B cell (primary cell): ENCODE results near the gene CEACAM3. TPM values are rescaled to one million over a fixed set of nuclear protein-coding genes. Genes with fewer than 3 reads are reported as not detected.

ENCODE experiments used
- ATAC-seq: fragments of 200-7000 bp; cut with Tn5 transposase; one replicate; pipeline ENCODE4 v1.10.0; 2021; ENCODE audit warnings: low read depth, mild to moderate bottlenecking, moderate number of reproducible peaks, moderate library complexity
- CTCF ChIA-PET: fragments of 350-600 bp; sonication (Branson Sonifier 250); formaldehyde crosslinking; loops from one replicate; lab custom pipeline; 2021; ENCODE audit warnings: antibody characterized with exemption, inconsistent platforms; lab: Charles Lee
- POLR2A ChIA-PET: fragments of 350-600 bp; sonication (Branson Sonifier 250); formaldehyde crosslinking; loops from one replicate; lab custom pipeline; 2021; ENCODE audit warnings: antibody characterized with exemption; lab: Charles Lee
- DNase-seq: peaks from one replicate; pipeline ENCODE4 v3.0.0; 2013
- H2AFZ ChIP-seq: 2 replicates; pipeline ENCODE4 v1.6.1; 2012; ENCODE audit warnings: mild to moderate bottlenecking, low read depth, low read length; ENCODE audit not compliant: insufficient read depth, poor library complexity, severe bottlenecking
- H3K27ac ChIP-seq, 2 donors: 1 replicate in 1 of 2; 2 replicates in 1 of 2; pipeline ENCODE4 v1.5.1; 2012 to 2013; ENCODE audit warnings: low read length in 2 of 2, mild to moderate bottlenecking in 2 of 2, moderate library complexity in 1 of 2
- H3K27me3 ChIP-seq, 4 experiments: fragments of 200-600 bp in 1 of 4; sonication (generic) in 1 of 4; replicated peaks in 1 of 4; 1 replicate in 2 of 4; 2 replicates in 2 of 4; pipeline versions ENCODE4 v1.6.1 to v1.7.0; 2013 to 2016; ENCODE audit warnings: low read length in 3 of 4, mild to moderate bottlenecking in 2 of 4, mixed read lengths in 1 of 4, moderate library complexity in 1 of 4; ENCODE audit not compliant: insufficient read depth in 4 of 4, control insufficient read depth in 3 of 4; ENCODE audit errors: control extremely low read depth in 1 of 4
- H3K36me3 ChIP-seq, 2 experiments: replicated peaks in 1 of 2; 1 replicate in 1 of 2; 2 replicates in 1 of 2; pipeline versions ENCODE4 v1.6.1 to v1.7.1; 2013; ENCODE audit warnings: low read length in 1 of 2; ENCODE audit not compliant: insufficient read depth in 2 of 2, control insufficient read depth in 1 of 2; ENCODE audit errors: control extremely low read depth in 1 of 2, extremely low read depth in 1 of 2
- H3K4me1 ChIP-seq, 2 donors: fragments of 200-600 bp in 1 of 2; sonication (generic) in 1 of 2; 1 replicate in 1 of 2; 2 replicates in 1 of 2; pipeline versions ENCODE4 v1.5.1 to v1.6.1; 2013 to 2017; ENCODE audit warnings: low read length in 2 of 2; ENCODE audit not compliant: control insufficient read depth in 2 of 2, insufficient read depth in 2 of 2
- H3K4me2 ChIP-seq: replicated peaks from 2 replicates; pipeline ENCODE3; 2012; ENCODE audit warnings: mild to moderate bottlenecking, low read depth, low read length; ENCODE audit not compliant: poor library complexity, severe bottlenecking
- H3K4me3 ChIP-seq, 5 experiments: fragments of 200-600 bp in 1 of 5; sonication (generic) in 1 of 5; 1 replicate in 3 of 5; 2 replicates in 2 of 5; pipeline versions ENCODE4 v1.5.1 to v1.7.0; 2011 to 2016; ENCODE audit warnings: low read length in 4 of 5, mild to moderate bottlenecking in 4 of 5, low read depth in 2 of 5, control low read depth in 1 of 5, moderate library complexity in 1 of 5; ENCODE audit not compliant: insufficient read depth in 1 of 5; ENCODE audit errors: control extremely low read depth in 1 of 5, extremely low read depth in 1 of 5
- H3K79me2 ChIP-seq: fragments of 200-600 bp; sonication (generic); one replicate; pipeline ENCODE4 v1.6.0; 2016; ENCODE audit warnings: low read length; ENCODE audit not compliant: control insufficient read depth, insufficient read depth
- H3K9ac ChIP-seq: fragments of 200-600 bp; sonication (generic); 2 replicates; pipeline ENCODE4 v1.6.1; 2017; ENCODE audit warnings: mild to moderate bottlenecking, low read length, moderate library complexity
- H3K9me3 ChIP-seq, 3 donors: one replicate each; pipeline versions ENCODE4 v1.6.1 to v1.7.1; 2013; ENCODE audit warnings: low read length in 2 of 3; ENCODE audit not compliant: control insufficient read depth in 2 of 3, insufficient read depth in 1 of 3; ENCODE audit errors: control extremely low read depth in 1 of 3
- H4K20me1 ChIP-seq: 2 replicates; pipeline ENCODE4 v1.6.0; 2012; ENCODE audit warnings: mild to moderate bottlenecking, low read length; ENCODE audit not compliant: insufficient read depth, control insufficient read depth, poor library complexity, severe bottlenecking
- H3K27ac Mint-ChIP-seq: one replicate; pipeline ENCODE4 v1.8.0; 2021; ENCODE audit warnings: mixed read lengths
- H3K27me3 Mint-ChIP-seq: one replicate; pipeline ENCODE4 v1.8.0; 2021; ENCODE audit warnings: mixed read lengths
- H3K4me1 Mint-ChIP-seq: one replicate; pipeline ENCODE4 v1.8.0; 2021; ENCODE audit warnings: mixed read lengths
- H3K4me3 Mint-ChIP-seq: one replicate; pipeline ENCODE4 v1.8.0; 2021; ENCODE audit warnings: mixed read lengths
- H3K9me3 Mint-ChIP-seq: one replicate; pipeline ENCODE4 v1.8.0; 2022; ENCODE audit warnings: mixed read lengths; ENCODE audit not compliant: insufficient read depth
- CTCF ChIP-seq: fragments of 200-600 bp; IDR thresholded peaks from one replicate; pipeline ENCODE4 v1.8.0; 2022; ENCODE audit warnings: antibody characterized with exemption, mild to moderate bottlenecking
- EZH2 ChIP-seq: IDR thresholded peaks from 2 replicates; pipeline ENCODE4 v1.6.1; 2012; ENCODE audit warnings: borderline replicate concordance, low read depth, mild to moderate bottlenecking, moderate library complexity, low read length; ENCODE audit not compliant: insufficient read depth, poor library complexity, severe bottlenecking
- WGBS: methylation state at CpG from one replicate; pipeline ENCODE4 v1.1.5; 2013; ENCODE audit warnings: missing lambda C conversion rate; ENCODE audit not compliant: insufficient coverage; 5-methylcytosine and 5-hydroxymethylcytosine counted together
- intact Hi-C: fragments of 100-400 bp; cut with micrococcal nuclease; formaldehyde crosslinking; loops from one replicate; pipeline ENCODE4 v1.10.0; 2022
- polyA plus RNA-seq: library from polyadenylated mRNA; depleted of rRNA; stranded (reverse); fragments of >200 nt; gene quantifications from 2 replicates; pipeline ENCODE4 v1.2.3, GENCODE V29; 2012
- total RNA-seq, 2 donors: library from RNA; stranded (reverse); fragments of 120-200 nt in 1 of 2; gene quantifications; 1 replicate in 1 of 2; 2 replicates in 1 of 2; pipeline versions ENCODE4 v1.2.3 to v1.2.4, GENCODE V29; 2013 to 2022

The CEACAM3 gene
- total and polyA plus RNA-seq, 2 donors (not counting 1 experiment from before 2014, with no cell fraction given): not detected

- Histone ChIP-seq H3K79me2 (no peaks in the 10 kb centered on the region), H4K20me1 (no peaks in the 10 kb centered on the region), H3K4me2 (no peak overlapping the region), H2AFZ (no peak overlapping the region), H3K9ac (no peak overlapping the region), H3K27me3 (no peaks in the 10 kb centered on the region), H3K4me3 (no peak overlapping the region), H3K27ac (no peak overlapping the region), H3K9me3 (no peaks in the 10 kb centered on the region), H3K4me1 (no peaks in the 10 kb centered on the region), H3K36me3 (no peaks in the 10 kb centered on the region)
- Mint-ChIP-seq H3K9me3 (no peaks in the 10 kb centered on the region), H3K4me1 (no peaks in the 10 kb centered on the region), H3K27me3 (peaks cover 14% of the 10 kb centered on the region), H3K4me3 (no peak overlapping the region), H3K27ac (no peak overlapping the region)
- intact Hi-C loops: no loop called here
- ChIA-PET POLR2A (no interaction called here), CTCF (interaction anchor here (1.1 to 1.6 kb wide), 2 partner anchors 10 to 22 kb away, joined by 4 to 5 read pairs; no protein-coding TSS in a partner anchor)
- WGBS: 40% methylated on average over 5 of the region's 6 CpGs
- TF ChIP-seq CTCF (no peak), EZH2 (no peak)
- no peak for DNase-seq
- no peak for ATAC-seq
These were observed 21.8 kb upstream of the CEACAM3 start for GRCh38 chr19:41774515-41774980.

- CTCF ChIA-PET: interaction anchor here (1.3 to 6.6 kb wide), 3 partner anchors 17 to 44 kb away, joined by 3 to 63 read pairs (median 6); partner anchors contain the start of gene CEACAM6
These were observed 19.7 kb upstream of the CEACAM3 start for GRCh38 chr19:41776700-41777099.

More at GRCh38 chr19:41776700-41777099, 19.7 kb upstream of the CEACAM3 start:
- Histone ChIP-seq H3K9me3 (no peaks in the 10 kb centered on the region), H3K4me3 (no peak overlapping the region), H3K27me3 (no peaks in the 10 kb centered on the region), H3K4me2 (no peak overlapping the region), H3K27ac (no peak overlapping the region), H3K4me1 (no peaks in the 10 kb centered on the region), H2AFZ (no peak overlapping the region), H4K20me1 (no peaks in the 10 kb centered on the region), H3K9ac (no peak overlapping the region), H3K36me3 (no peaks in the 10 kb centered on the region), H3K79me2 (no peaks in the 10 kb centered on the region)
- H3K4me3 Mint-ChIP-seq: no peak overlapping the region
- no peaks in the 10 kb centered on the region for H3K9me3 Mint-ChIP-seq
- peaks cover 11% of the 10 kb centered on the region for H3K27me3 Mint-ChIP-seq
- no peak for ATAC-seq
- no peak overlapping the region for H3K27ac Mint-ChIP-seq
- intact Hi-C loops: no loop called here
- 100% methylated on average over 2 of the region's 2 CpGs for WGBS
- DNase-seq: no peak
- H3K4me1 Mint-ChIP-seq: no peaks in the 10 kb centered on the region
- TF ChIP-seq CTCF (no peak), EZH2 (no peak)
- POLR2A ChIA-PET: no interaction called here
